ENCODE measurements around the gene PRPF6. TPM values are rescaled to one million over a fixed set of nuclear protein-coding genes. Genes with fewer than 3 reads are reported as not detected.

The PRPF6 gene
- total RNA-seq, 1 donor from 2014 or later = 52.6 TPM

GRCh38 chr20:63942250-63942951 lies 38.5 kb upstream of the PRPF6 start:
- FAIRE-seq = no peak
- Histone ChIP-seq H3K27ac (ENCODE audit: low read depth, low read length) (no peak overlapping the region), H3K9ac (ENCODE audit: low read length) (no peak overlapping the region), H2AFZ (ENCODE audit: low read depth, low read length) (no peak overlapping the region), H3K4me1 (ENCODE audit: insufficient read depth, low read length) (no peaks in the 10 kb centered on the region), H3K9me3 (ENCODE audit: insufficient read depth, low read depth, low read length) (no peaks in the 10 kb centered on the region), H3K36me3 (ENCODE audit: insufficient read depth, low read length) (peaks cover 3% of the 10 kb centered on the region), H3K4me2 (ENCODE audit: low read length) (no peak overlapping the region), H3K79me2 (ENCODE audit: insufficient read depth, low read length) (peaks cover 28% of the 10 kb centered on the region), H3K4me3 (ENCODE audit: insufficient read depth, low read depth, low read length) (no peak overlapping the region), H3K27me3 (ENCODE audit: insufficient read depth, low read length) (no peaks in the 10 kb centered on the region), H4K20me1 (ENCODE audit: insufficient read depth, low read length) (peaks cover 75% of the 10 kb centered on the region)
- H3K36me3 Mint-ChIP-seq (ENCODE audit: low read depth, unreplicated experiment) = peaks cover 4% of the 10 kb centered on the region
- H3K9me3 Mint-ChIP-seq (ENCODE audit: unreplicated experiment) = no peaks in the 10 kb centered on the region
- H3K27ac Mint-ChIP-seq (ENCODE audit: unreplicated experiment) = peak overlapping the region; percentile 69
- no peaks in the 10 kb centered on the region for H3K27me3 Mint-ChIP-seq (ENCODE audit: low read depth, unreplicated experiment)
- peaks cover 3% of the 10 kb centered on the region for H3K4me1 Mint-ChIP-seq (ENCODE audit: low read depth, unreplicated experiment)
- DNase-seq (ENCODE audit: low read depth) = no peak
- no peak overlapping the region for H3K4me3 Mint-ChIP-seq (ENCODE audit: unreplicated experiment)
- TF ChIP-seq CTCF (IDR thresholded peaks at IDR 0.05; ENCODE audit: insufficient read depth, low read depth, low read length) = no peak
- no peak for TF ChIP-seq EZH2 (IDR thresholded peaks at IDR 0.05; ENCODE audit: insufficient read depth, low read length)

GRCh38 chr20:63942969-63943807 lies 37.7 kb upstream of the PRPF6 start:
- no peaks in the 10 kb centered on the region for H3K9me3 ChIP-seq (ENCODE audit: insufficient read depth, low read depth, low read length)

More at GRCh38 chr20:63942969-63943807, 37.7 kb upstream of the PRPF6 start:
- Mint-ChIP-seq H3K4me1 (ENCODE audit: low read depth, unreplicated experiment) (no peaks in the 10 kb centered on the region), H3K36me3 (ENCODE audit: low read depth, unreplicated experiment) (peaks cover 4% of the 10 kb centered on the region), H3K4me3 (ENCODE audit: unreplicated experiment) (no peak overlapping the region), H3K27ac (ENCODE audit: unreplicated experiment) (no peak overlapping the region), H3K9me3 (ENCODE audit: unreplicated experiment) (no peaks in the 10 kb centered on the region), H3K27me3 (ENCODE audit: low read depth, unreplicated experiment) (no peaks in the 10 kb centered on the region)
- no peak overlapping the region for H3K4me3 ChIP-seq (ENCODE audit: insufficient read depth, low read depth, low read length)
- H3K36me3 ChIP-seq (ENCODE audit: insufficient read depth, low read length) = peaks cover 3% of the 10 kb centered on the region
- no peaks in the 10 kb centered on the region for H3K27me3 ChIP-seq (ENCODE audit: insufficient read depth, low read length)
- FAIRE-seq (no peak), DNase-seq (ENCODE audit: low read depth) (no peak)
- H3K27ac ChIP-seq (ENCODE audit: low read depth, low read length) = no peak overlapping the region
- no peaks in the 10 kb centered on the region for H3K4me1 ChIP-seq (ENCODE audit: insufficient read depth, low read length)
- H2AFZ ChIP-seq (ENCODE audit: low read depth, low read length) = no peak overlapping the region
- H3K9ac ChIP-seq (ENCODE audit: low read length) = no peak overlapping the region
- H3K4me2 ChIP-seq (ENCODE audit: low read length) = no peak overlapping the region
- peaks cover 75% of the 10 kb centered on the region for H4K20me1 ChIP-seq (ENCODE audit: insufficient read depth, low read length)
- TF ChIP-seq CTCF (IDR thresholded peaks at IDR 0.05; ENCODE audit: insufficient read depth, low read depth, low read length) (no peak), EZH2 (IDR thresholded peaks at IDR 0.05; ENCODE audit: insufficient read depth, low read length) (no peak)
- peaks cover 36% of the 10 kb centered on the region for H3K79me2 ChIP-seq (ENCODE audit: insufficient read depth, low read length)
